WERI-Rb-1 (cell line): ENCODE data around the gene LRRC53.

Source experiments
- DNase-seq: peaks from one replicate; pipeline ENCODE4 v3.0.0-alpha.2; 2020
- H3K27ac ChIP-seq: fragments of 250-450 bp; sonication (Bioruptor Pico); 2 replicates; pipeline ENCODE4 v1.5.1; 2020; ENCODE audit warnings: mild to moderate bottlenecking, moderate library complexity
- H3K27me3 ChIP-seq: fragments of 250-450 bp; sonication (Bioruptor Pico); 2 replicates; pipeline ENCODE4 v1.5.1; 2021; ENCODE audit warnings: mild to moderate bottlenecking, low read depth, moderate library complexity; ENCODE audit not compliant: insufficient read depth, severe bottlenecking
- H3K36me3 ChIP-seq: fragments of 250-450 bp; sonication (Bioruptor Pico); 2 replicates; pipeline ENCODE4 v1.5.1; 2020; ENCODE audit warnings: mild to moderate bottlenecking, moderate library complexity
- H3K4me3 ChIP-seq: 2 replicates; pipeline ENCODE4 v1.5.1; 2011; ENCODE audit warnings: low read depth, mild to moderate bottlenecking, control low read depth, low read length
- H3K9me3 ChIP-seq: fragments of 250-450 bp; sonication (Bioruptor Pico); 2 replicates; pipeline ENCODE4 v1.5.1; 2021; ENCODE audit warnings: mild to moderate bottlenecking, moderate library complexity; ENCODE audit not compliant: severe bottlenecking
- TF ChIP-seq, protein P1 (sequence below): IDR thresholded peaks from 2 replicates; pipeline ENCODE4 v1.5.1; 2011; ENCODE audit warnings: low read depth, mild to moderate bottlenecking, control low read depth, inconsistent platforms, low read length

The LRRC53 gene

DNA sequence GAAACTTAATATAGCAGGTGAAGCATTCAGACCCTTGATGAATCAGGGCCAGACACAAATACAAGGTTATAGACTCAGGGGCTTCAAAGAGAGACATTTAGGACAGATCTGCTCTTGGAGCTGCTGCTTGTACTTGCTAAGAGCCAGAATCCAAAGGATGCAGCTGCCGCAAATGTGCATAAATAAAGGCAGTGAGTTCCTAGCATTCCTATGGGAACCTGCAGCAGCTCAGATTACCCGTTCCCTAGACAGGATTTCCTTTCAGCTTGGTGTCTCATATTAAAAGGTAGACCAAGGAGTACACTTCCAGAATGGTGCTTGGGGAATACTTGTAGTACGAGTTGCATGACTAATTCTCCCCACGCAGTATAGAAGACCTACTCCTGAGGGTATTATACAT, 9.7 kb upstream of the LRRC53 start:
- no peak for DNase-seq
- H3K27me3 ChIP-seq: no peaks in the 10 kb centered on the region
- H3K9me3 ChIP-seq: no peaks in the 10 kb centered on the region
- no peaks in the 10 kb centered on the region for H3K36me3 ChIP-seq
- no peak overlapping the region for H3K27ac ChIP-seq
- TF ChIP-seq, protein P1, sequence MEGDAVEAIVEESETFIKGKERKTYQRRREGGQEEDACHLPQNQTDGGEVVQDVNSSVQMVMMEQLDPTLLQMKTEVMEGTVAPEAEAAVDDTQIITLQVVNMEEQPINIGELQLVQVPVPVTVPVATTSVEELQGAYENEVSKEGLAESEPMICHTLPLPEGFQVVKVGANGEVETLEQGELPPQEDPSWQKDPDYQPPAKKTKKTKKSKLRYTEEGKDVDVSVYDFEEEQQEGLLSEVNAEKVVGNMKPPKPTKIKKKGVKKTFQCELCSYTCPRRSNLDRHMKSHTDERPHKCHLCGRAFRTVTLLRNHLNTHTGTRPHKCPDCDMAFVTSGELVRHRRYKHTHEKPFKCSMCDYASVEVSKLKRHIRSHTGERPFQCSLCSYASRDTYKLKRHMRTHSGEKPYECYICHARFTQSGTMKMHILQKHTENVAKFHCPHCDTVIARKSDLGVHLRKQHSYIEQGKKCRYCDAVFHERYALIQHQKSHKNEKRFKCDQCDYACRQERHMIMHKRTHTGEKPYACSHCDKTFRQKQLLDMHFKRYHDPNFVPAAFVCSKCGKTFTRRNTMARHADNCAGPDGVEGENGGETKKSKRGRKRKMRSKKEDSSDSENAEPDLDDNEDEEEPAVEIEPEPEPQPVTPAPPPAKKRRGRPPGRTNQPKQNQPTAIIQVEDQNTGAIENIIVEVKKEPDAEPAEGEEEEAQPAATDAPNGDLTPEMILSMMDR: no peak
- no peak overlapping the region for H3K4me3 ChIP-seq

DNA sequence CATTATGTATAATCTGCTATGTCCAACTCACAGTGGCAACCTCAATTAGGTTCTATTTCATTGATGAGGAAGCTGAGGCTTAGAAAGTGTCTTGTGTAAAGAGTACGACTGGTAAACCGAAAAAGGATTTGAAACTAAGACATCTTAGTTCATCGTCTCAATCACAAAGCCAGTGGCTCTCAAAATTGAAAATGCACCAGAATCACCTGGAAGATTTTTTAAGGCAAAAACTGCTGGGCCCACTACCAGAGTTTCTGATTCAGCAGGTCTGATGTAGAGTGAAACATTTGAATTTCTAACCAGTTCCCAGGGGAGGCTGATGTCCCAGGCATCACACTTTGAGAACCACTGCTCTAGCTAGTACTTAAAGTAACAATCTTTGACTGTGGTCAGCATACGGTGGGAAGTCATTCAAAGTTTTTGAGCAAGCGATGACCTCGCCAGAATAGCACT, 5.2 kb upstream of the LRRC53 start:
- TF ChIP-seq, protein P1: no peak
- no peak overlapping the region for H3K27ac ChIP-seq
- no peaks in the 10 kb centered on the region for H3K27me3 ChIP-seq
- no peaks in the 10 kb centered on the region for H3K36me3 ChIP-seq
- H3K9me3 ChIP-seq: no peaks in the 10 kb centered on the region
- no peak for DNase-seq
- no peak overlapping the region for H3K4me3 ChIP-seq

DNA sequence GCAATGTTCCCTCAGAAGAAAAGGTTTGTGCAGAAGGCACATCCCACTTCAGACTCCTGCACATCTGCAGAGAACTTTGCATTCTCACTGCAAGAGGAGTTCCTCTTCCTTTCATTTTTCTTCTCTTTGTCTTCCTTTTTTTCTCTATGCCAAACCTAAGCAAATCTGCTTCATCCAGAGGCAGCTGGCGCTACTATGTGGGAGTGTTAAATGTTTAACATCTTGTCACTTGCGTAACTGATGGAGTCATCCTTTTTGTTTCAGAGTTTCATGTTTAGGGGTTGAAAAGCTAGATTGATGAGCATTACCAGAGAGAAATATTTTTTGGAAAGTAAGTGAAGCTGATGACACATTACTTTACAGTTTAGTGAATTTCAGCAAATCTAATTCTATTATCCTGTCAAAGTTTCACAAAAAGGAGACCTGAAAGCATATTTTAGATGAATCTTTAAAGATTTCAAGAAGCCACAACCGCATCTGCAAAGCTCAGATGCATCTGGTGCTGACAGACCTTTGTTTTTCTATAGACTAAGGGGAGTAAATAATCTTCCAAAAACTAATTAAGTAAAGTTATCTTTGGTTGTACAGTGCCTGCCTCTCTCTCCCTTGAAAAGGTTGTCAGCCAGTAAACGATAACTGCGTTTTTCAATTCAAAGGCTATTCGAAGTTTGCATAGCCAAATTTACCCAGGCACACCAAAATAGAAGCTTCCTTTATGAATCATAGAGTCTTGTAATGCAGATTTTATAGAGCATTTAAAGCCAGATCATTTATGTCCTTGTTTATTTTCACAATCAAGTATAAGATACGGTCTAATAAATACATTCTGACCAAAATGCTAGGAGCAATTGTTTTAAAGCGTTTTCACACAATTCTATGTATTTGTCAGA, 1.2 kb upstream of the LRRC53 start:
- DNase-seq: no peak
- Histone ChIP-seq H3K36me3 (no peaks in the 10 kb centered on the region), H3K27ac (no peak overlapping the region), H3K4me3 (no peak overlapping the region), H3K27me3 (no peaks in the 10 kb centered on the region), H3K9me3 (no peaks in the 10 kb centered on the region)
- TF ChIP-seq, protein P1: no peak

DNA sequence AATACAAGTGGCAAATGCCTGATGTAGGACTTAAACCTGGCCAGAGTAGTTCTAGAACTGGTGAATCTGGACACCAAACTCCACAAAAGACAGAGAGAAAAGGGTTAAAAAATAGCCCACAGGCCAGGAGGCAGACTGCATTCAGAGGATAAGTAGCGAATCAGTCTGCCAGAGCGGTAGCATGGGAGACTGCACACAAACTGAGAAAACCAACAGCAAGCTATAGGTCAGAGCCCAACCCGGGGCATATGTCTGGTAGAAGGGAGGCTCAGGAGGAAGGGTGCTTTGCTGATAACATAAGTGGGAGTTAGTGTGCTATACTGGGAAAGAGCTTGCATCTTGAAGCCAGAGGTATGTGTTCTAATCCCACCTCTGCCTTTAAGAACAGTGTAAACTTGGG, 4.0 kb downstream of the LRRC53 start:
- peak; percentile 31 for DNase-seq
- Histone ChIP-seq H3K9me3 (no peaks in the 10 kb centered on the region), H3K4me3 (no peak overlapping the region), H3K27me3 (no peaks in the 10 kb centered on the region), H3K27ac (no peak overlapping the region), H3K36me3 (no peaks in the 10 kb centered on the region)
- TF ChIP-seq, protein P1: no peak

DNA sequence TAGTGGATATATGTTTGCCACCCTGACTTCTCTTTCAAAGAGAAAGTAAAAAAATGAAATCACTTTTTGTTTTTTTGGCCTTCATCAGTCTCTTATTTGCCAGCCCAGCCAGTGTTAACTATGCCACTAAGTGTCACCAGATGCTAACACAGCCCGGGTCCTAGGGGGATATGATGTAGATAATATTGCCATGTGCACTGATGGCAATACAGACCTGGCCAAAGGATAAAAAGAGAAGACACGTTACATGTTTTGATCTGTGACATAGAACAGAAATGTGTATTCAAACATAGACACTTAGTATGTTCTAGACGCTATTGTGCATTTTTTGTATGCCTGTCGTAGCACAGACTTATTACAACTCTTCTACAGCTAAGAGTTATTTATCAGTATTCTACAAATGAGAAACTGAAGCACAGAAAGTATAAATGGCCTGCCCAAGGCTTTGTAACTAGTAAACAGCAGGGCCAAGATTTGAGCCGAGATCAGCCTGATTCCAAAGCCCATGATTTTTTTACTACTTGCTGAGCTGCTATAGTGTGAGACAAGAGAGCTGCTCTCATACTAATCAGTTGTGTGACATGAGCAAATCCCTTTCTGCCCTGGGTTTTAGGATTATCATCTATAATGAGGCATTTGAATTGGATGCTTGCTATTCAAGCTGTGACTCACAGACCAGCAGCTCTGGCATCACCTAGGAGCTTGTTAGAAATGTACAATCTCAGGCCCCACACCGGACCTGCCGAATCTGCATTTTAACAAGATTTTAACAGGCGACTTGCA, 6.3 kb downstream of the LRRC53 start:
- peak overlapping the region; percentile 23 for H3K4me3 ChIP-seq
- no peaks in the 10 kb centered on the region for H3K9me3 ChIP-seq
- peak overlapping the region; percentile 75 for H3K27ac ChIP-seq
- H3K36me3 ChIP-seq: no peaks in the 10 kb centered on the region
- peak; percentile 60 for DNase-seq
- TF ChIP-seq, protein P1: no peak
- no peaks in the 10 kb centered on the region for H3K27me3 ChIP-seq
